ENCODE measurements around the gene GNA14. TPM values are rescaled to one million over a fixed set of nuclear protein-coding genes. Genes with fewer than 3 reads are reported as not detected.

Gene GNA14
- total RNA-seq, 1 experiment from 2014 or later = 0.25 TPM

DNA sequence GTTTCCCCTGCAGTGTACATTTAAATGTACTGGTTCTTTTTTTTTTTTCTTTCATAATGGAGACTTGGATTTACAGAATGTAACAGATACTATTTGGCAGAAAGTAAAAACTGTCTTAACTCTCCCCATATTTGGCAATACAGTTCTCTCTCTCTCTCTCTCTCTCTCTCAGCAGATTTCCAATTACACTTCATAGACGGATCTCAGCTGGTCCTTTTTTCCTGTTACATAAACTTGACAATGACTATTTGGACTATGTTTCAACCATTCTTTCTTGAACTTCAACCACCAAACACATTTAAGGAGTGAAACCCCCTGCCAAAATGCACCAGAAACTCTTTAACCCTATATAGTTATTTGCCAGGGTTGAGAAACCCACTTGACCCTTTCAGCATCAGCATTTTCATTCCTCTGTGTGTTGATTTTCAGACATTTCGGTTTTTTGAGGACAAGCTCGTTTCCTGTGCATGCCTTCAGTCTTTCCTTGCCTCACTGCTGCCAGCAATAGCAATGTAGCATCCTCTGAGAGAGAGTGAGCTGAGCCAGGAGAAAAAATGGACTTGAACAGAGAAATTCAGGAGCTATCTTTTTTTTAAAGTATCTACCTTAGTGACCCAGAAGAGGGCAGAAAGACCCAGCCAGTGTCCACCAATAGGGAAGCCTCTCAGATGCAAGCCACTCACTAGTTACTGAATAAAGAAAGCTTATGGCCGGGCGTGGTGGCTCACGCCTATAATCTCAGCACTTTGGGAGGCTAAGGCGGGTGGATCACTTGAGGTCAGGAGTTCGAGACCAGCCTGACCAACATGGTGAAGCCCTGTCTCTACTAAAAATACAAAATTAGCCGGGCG lies 26.0 kb upstream of the GNA14 start:
- no peaks in the 10 kb centered on the region for H4K20me1 ChIP-seq (ENCODE audit: insufficient read depth)
- POLR2A ChIA-PET = no interaction called here

More for the DNA sequence above, 26.0 kb upstream of the GNA14 start:
- DNase-seq (ENCODE audit: low read depth, low spot score) (no peak), ATAC-seq (0 out of 2 replicates have a peak, but pooled peaks have one; percentile 30)
- no peaks in the 10 kb centered on the region for H3K9me2 ChIP-seq (ENCODE audit: insufficient read depth)
- H3K4me3 ChIP-seq (replicated peaks in 1 of 2; ENCODE audit: low read depth in 1 of 2, low read length in 2 of 2) = no peak overlapping the region
- no peaks in the 10 kb centered on the region for H3K36me3 ChIP-seq (ENCODE audit: control insufficient read depth in 1 of 2, insufficient read depth in 2 of 2, low read length in 2 of 2)
- no peak overlapping the region for H3K9ac ChIP-seq (ENCODE audit: low read length)
- H3K27me3 ChIP-seq (ENCODE audit: insufficient read depth, low read length) = no peaks in the 10 kb centered on the region
- no peaks in the 10 kb centered on the region for H3K9me3 ChIP-seq (ENCODE audit: control insufficient read depth in 1 of 2, insufficient read depth in 1 of 2, low read depth in 1 of 2, low read length in 2 of 2)
- intact Hi-C loops (cut with micrococcal nuclease) = no loop called here
- ChIA-PET RAD21 (ENCODE audit: low non-redundant PET in 1 of 2, low total read pairs in 2 of 2, uncharacterized antibody in 2 of 2, unreplicated experiment in 2 of 2) (no interaction called here), CTCF (interaction anchor here (1.3 kb wide), 1 partner anchor 77 kb away, joined by 5 read pairs; no protein-coding TSS in a partner anchor)
- no TSS peak for BruUV-seq (replicated peaks)
- H2AFZ ChIP-seq (ENCODE audit: low read depth, low read length, poor library complexity, severe bottlenecking) = no peak overlapping the region
- H3K27ac ChIP-seq (ENCODE audit: low read depth, low read length) = no peak overlapping the region
- no peaks in the 10 kb centered on the region for H3K4me1 ChIP-seq (ENCODE audit: control insufficient read depth in 1 of 2, insufficient read depth in 2 of 2, low read length in 2 of 2)
- no peaks in the 10 kb centered on the region for H3K79me2 ChIP-seq (ENCODE audit: insufficient read depth, low read length)
- no peak overlapping the region for H3K4me2 ChIP-seq (ENCODE audit: low read length)
- TF ChIP-seq RAD21 (IDR thresholded peaks at IDR 0.05; ENCODE audit: low read depth) (no peak), ELF1 (IDR thresholded peaks at IDR 0.05; ENCODE audit: borderline replicate concordance, low read depth) (no peak), FOSL1 (IDR thresholded peaks at IDR 0.05; ENCODE audit: low read depth) (no peak), SP1 (IDR thresholded peaks at IDR 0.05; ENCODE audit: low read depth) (no peak), TCF7L2 (IDR thresholded peaks at IDR 0.05; ENCODE audit: borderline replicate concordance, extremely low read depth, insufficient read depth, insufficient read length) (no peak), CEBPB (IDR thresholded peaks at IDR 0.05; ENCODE audit: low read depth) (no peak), ZNF274 (IDR thresholded peaks at IDR 0.05; ENCODE audit: low read depth, low read length) (no peak), SIN3A (IDR thresholded peaks at IDR 0.05; ENCODE audit: low read depth) (no peak), EZH2 (IDR thresholded peaks at IDR 0.05) (no peak), CBX3 (IDR thresholded peaks at IDR 0.05; ENCODE audit: low read depth) (no peak), ZFX (IDR thresholded peaks at IDR 0.05) (no peak), POLR2AphosphoS5 (IDR thresholded peaks at IDR 0.05; ENCODE audit: low read depth, low read length) (no peak), POLR2A (IDR thresholded peaks at IDR 0.05; ENCODE audit: borderline replicate concordance, extremely low read depth, insufficient read depth, insufficient read length) (no peak), EZH2phosphoT487 (IDR thresholded peaks at IDR 0.05; ENCODE audit: borderline replicate concordance) (no peak), YY1 (IDR thresholded peaks at IDR 0.05; ENCODE audit: extremely low read depth, insufficient replicate concordance, low read depth, low read length) (no peak)
- TF ChIP-seq, protein P1, sequence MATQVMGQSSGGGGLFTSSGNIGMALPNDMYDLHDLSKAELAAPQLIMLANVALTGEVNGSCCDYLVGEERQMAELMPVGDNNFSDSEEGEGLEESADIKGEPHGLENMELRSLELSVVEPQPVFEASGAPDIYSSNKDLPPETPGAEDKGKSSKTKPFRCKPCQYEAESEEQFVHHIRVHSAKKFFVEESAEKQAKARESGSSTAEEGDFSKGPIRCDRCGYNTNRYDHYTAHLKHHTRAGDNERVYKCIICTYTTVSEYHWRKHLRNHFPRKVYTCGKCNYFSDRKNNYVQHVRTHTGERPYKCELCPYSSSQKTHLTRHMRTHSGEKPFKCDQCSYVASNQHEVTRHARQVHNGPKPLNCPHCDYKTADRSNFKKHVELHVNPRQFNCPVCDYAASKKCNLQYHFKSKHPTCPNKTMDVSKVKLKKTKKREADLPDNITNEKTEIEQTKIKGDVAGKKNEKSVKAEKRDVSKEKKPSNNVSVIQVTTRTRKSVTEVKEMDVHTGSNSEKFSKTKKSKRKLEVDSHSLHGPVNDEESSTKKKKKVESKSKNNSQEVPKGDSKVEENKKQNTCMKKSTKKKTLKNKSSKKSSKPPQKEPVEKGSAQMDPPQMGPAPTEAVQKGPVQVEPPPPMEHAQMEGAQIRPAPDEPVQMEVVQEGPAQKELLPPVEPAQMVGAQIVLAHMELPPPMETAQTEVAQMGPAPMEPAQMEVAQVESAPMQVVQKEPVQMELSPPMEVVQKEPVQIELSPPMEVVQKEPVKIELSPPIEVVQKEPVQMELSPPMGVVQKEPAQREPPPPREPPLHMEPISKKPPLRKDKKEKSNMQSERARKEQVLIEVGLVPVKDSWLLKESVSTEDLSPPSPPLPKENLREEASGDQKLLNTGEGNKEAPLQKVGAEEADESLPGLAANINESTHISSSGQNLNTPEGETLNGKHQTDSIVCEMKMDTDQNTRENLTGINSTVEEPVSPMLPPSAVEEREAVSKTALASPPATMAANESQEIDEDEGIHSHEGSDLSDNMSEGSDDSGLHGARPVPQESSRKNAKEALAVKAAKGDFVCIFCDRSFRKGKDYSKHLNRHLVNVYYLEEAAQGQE (IDR thresholded peaks at IDR 0.05; ENCODE audit: low read depth) = no peak
- TF ChIP-seq, protein P2, sequence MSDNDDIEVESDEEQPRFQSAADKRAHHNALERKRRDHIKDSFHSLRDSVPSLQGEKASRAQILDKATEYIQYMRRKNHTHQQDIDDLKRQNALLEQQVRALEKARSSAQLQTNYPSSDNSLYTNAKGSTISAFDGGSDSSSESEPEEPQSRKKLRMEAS (IDR thresholded peaks at IDR 0.05) = no peak
